GM23338 (cell line): ENCODE results near the gene COL20A1. TPM values are rescaled to one million over a fixed set of nuclear protein-coding genes. Genes with fewer than 3 reads are reported as not detected.

Experiments used
- ATAC-seq: fragments of 200-7000 bp; cut with Tn5 transposase; 3 replicates; pipeline ENCODE4 v1.9.1; 2020
- DNase-seq: peaks from one replicate; pipeline ENCODE4 v3.0.0-alpha.2; 2015; ENCODE audit warnings: low spot score
- H2AFZ ChIP-seq: fragments of 200-600 bp; sonication (generic); 2 replicates; pipeline ENCODE4 v1.8.0; 2016; ENCODE audit warnings: antibody characterized with exemption, mild to moderate bottlenecking, moderate library complexity
- H3F3A ChIP-seq: fragments of 200-600 bp; sonication (generic); replicated peaks from 2 replicates; pipeline ENCODE4 v1.8.0; 2017; ENCODE audit warnings: antibody characterized with exemption, mixed run types, low read depth
- H3K27ac ChIP-seq: fragments of 200-600 bp; sonication (generic); 2 replicates; pipeline ENCODE4 v1.6.1; 2016; ENCODE audit warnings: low read depth
- H3K27me3 ChIP-seq: fragments of 200-600 bp; sonication (generic); 2 replicates; pipeline ENCODE4 v1.8.0; 2016; ENCODE audit warnings: mild to moderate bottlenecking, mixed run types, moderate library complexity; ENCODE audit not compliant: insufficient read depth
- H3K36me3 ChIP-seq: fragments of 200-600 bp; sonication (generic); 2 replicates; pipeline ENCODE4 v1.8.0; 2016; ENCODE audit warnings: mild to moderate bottlenecking; ENCODE audit not compliant: insufficient read depth
- H3K4me1 ChIP-seq: fragments of 200-600 bp; sonication (generic); 2 replicates; pipeline ENCODE4 v1.8.0; 2016; ENCODE audit warnings: mild to moderate bottlenecking, moderate library complexity; ENCODE audit not compliant: insufficient read depth
- H3K4me2 ChIP-seq: fragments of 200-600 bp; sonication (generic); 2 replicates; pipeline ENCODE4 v1.7.1; 2017; ENCODE audit warnings: mixed run types
- H3K4me3 ChIP-seq: fragments of 200-600 bp; sonication (generic); 2 replicates; pipeline ENCODE4 v1.6.1; 2016; ENCODE audit warnings: mixed run types
- H3K79me2 ChIP-seq: fragments of 200-600 bp; sonication (generic); replicated peaks from 2 replicates; pipeline ENCODE4 v1.8.0; 2017; ENCODE audit warnings: mild to moderate bottlenecking; ENCODE audit not compliant: insufficient read depth
- H3K9me2 ChIP-seq: fragments of 200-600 bp; sonication (generic); 2 replicates; pipeline ENCODE4 v1.8.0; 2017; ENCODE audit not compliant: insufficient read depth
- H4K20me1 ChIP-seq: fragments of 200-600 bp; sonication (generic); replicated peaks from 2 replicates; pipeline ENCODE4 v1.8.0; 2017; ENCODE audit warnings: mild to moderate bottlenecking; ENCODE audit not compliant: insufficient read depth
- H3K27ac Mint-ChIP-seq: 2 replicates; pipeline ENCODE4 v1.8.0; 2020; ENCODE audit warnings: inconsistent platforms, mild to moderate bottlenecking, moderate library complexity, mixed read lengths
- H3K27me3 Mint-ChIP-seq: 3 replicates; pipeline ENCODE4 v1.8.0; 2022; ENCODE audit warnings: low read depth, mild to moderate bottlenecking, moderate library complexity, mixed read lengths, inconsistent platforms; ENCODE audit not compliant: insufficient read depth, poor library complexity
- H3K36me3 Mint-ChIP-seq: 3 replicates; pipeline ENCODE4 v1.8.0; 2021; ENCODE audit warnings: low read depth, mild to moderate bottlenecking, inconsistent platforms, moderate library complexity, mixed read lengths
- H3K4me1 Mint-ChIP-seq: 3 replicates; pipeline ENCODE4 v1.8.0; 2020; ENCODE audit warnings: mild to moderate bottlenecking, inconsistent platforms, mixed read lengths
- H3K4me3 Mint-ChIP-seq: 3 replicates; pipeline ENCODE4 v1.8.0; 2021; ENCODE audit warnings: moderate library complexity, mild to moderate bottlenecking, inconsistent platforms, mixed read lengths
- H3K9me3 Mint-ChIP-seq: 3 replicates; pipeline ENCODE4 v1.8.0; 2020; ENCODE audit warnings: moderate library complexity, mild to moderate bottlenecking, inconsistent platforms, mixed read lengths
- CREB1 ChIP-seq: fragments of 250-450 bp; sonication (Bioruptor Pico); IDR thresholded peaks from 2 replicates; pipeline ENCODE4 v1.5.0; 2020; ENCODE audit warnings: low read depth, mild to moderate bottlenecking, moderate library complexity
- EZH2 ChIP-seq: fragments of 200-600 bp; sonication (generic); IDR thresholded peaks from one replicate; pipeline ENCODE4 v1.8.0; 2017; ENCODE audit warnings: antibody characterized with exemption, mild to moderate bottlenecking, low read depth; ENCODE audit not compliant: unreplicated experiment
- EZH2phosphoT487 ChIP-seq: fragments of 200-600 bp; sonication (generic); IDR thresholded peaks from one replicate; pipeline ENCODE4 v1.8.1; 2018; ENCODE audit warnings: antibody characterized with exemption; ENCODE audit not compliant: unreplicated experiment
- JUNB ChIP-seq: IDR thresholded peaks from one replicate; pipeline ENCODE4 v1.6.1; 2016; ENCODE audit warnings: antibody characterized with exemption; ENCODE audit not compliant: unreplicated experiment
- NANOG ChIP-seq: IDR thresholded peaks from 2 replicates; pipeline ENCODE4 v1.6.1; 2016; ENCODE audit warnings: antibody characterized with exemption, borderline replicate concordance
- POLR2AphosphoS5 ChIP-seq: IDR thresholded peaks from 2 replicates; pipeline ENCODE4 v1.6.1; 2016; ENCODE audit warnings: antibody characterized with exemption, low read depth
- STAT1 ChIP-seq: IDR thresholded peaks from one replicate; pipeline ENCODE4 v1.6.1; 2016; ENCODE audit warnings: antibody characterized with exemption; ENCODE audit not compliant: unreplicated experiment
- ZNF114 ChIP-seq: fragments of 250-450 bp; sonication (Bioruptor Pico); IDR thresholded peaks from 2 replicates; pipeline ENCODE4 v1.5.0; 2020; ENCODE audit warnings: mild to moderate bottlenecking, moderate library complexity
- ZNF331 ChIP-seq: fragments of 250-450 bp; sonication (Bioruptor Pico); IDR thresholded peaks from 2 replicates; pipeline ENCODE4 v1.5.0; 2020; ENCODE audit warnings: low read depth, mild to moderate bottlenecking, moderate library complexity
- polyA plus RNA-seq: library from polyadenylated mRNA; unstranded; fragments of >200 nt; fragmentation: Nextera tagmentation; extraction: Ambion mirVana; gene quantifications from 2 replicates; pipeline ENCODE4 v1.2.1, GENCODE V29; 2016
- total RNA-seq: library from RNA; depleted of rRNA; stranded (reverse); fragments of >200 nt; shearing (Covaris generic); gene quantifications from 2 replicates; pipeline ENCODE4 v1.2.3, GENCODE V29; 2014
- TF ChIP-seq, protein P1 (sequence below): IDR thresholded peaks from one replicate; pipeline ENCODE4 v1.6.1; 2018; ENCODE audit warnings: antibody characterized with exemption; ENCODE audit not compliant: unreplicated experiment
- TF ChIP-seq, protein P2 (sequence below): IDR thresholded peaks from 2 replicates; pipeline ENCODE4 v1.6.1; 2016; ENCODE audit warnings: antibody characterized with exemption
- TF ChIP-seq, protein P3 (sequence below), 2 experiments: fragments of 200-600 bp in 1 of 2; sonication (generic) in 1 of 2; conservative IDR thresholded peaks; 2 replicates each; pipeline versions ENCODE4 v1.5.1 to v1.6.1; 2016 to 2017; ENCODE audit warnings: antibody characterized with exemption in 2 of 2, low read depth in 2 of 2, mild to moderate bottlenecking in 2 of 2, moderate library complexity in 1 of 2
- TF ChIP-seq, protein P4 (sequence below): fragments of 250-450 bp; sonication (Bioruptor Pico); IDR thresholded peaks from 2 replicates; pipeline ENCODE4 v1.5.0; 2020; ENCODE audit warnings: mild to moderate bottlenecking, moderate library complexity

The COL20A1 gene
- total and polyA plus RNA-seq, 2 experiments from 2014 or later: 0.28 to 0.79 TPM

DNA sequence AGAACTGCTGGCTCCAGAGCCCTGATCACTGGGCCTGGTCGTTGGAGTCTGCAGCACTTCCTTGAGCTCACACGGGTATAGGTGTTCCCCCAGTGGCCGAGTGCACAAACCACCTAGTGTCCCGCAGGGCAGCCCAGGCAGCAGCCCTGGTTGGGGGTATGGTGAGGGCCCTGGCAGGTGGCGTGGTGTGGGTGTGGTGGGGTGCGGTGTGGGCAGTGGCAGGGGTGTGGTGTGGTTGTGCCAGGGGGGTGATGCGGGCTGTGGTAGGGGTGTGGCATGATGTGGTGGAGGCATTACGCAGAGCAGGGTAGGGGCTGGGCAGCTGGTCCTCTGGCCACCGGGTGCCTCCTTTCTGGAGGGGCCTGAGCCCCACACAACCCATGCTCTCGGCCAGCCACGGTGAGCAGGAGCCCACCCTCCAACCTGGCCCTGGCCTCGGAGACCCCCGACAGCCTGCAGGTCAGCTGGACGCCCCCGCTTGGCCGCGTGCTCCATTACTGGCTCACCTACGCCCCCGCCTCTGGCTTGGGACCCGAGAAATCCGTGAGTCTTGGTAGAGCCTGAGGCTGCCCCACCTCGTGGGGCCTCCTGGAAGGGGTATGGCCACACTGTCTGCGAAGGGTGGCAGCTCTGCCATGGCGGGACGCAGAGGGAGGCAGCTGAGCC is 20.5 kb downstream of the COL20A1 start:
- Histone ChIP-seq H3K4me3 (no peak overlapping the region), H3K4me1 (no peaks in the 10 kb centered on the region), H3F3A (no peaks in the 10 kb centered on the region), H2AFZ (no peak overlapping the region), H4K20me1 (no peaks in the 10 kb centered on the region), H3K27me3 (no peaks in the 10 kb centered on the region), H3K79me2 (no peaks in the 10 kb centered on the region), H3K9me2 (no peaks in the 10 kb centered on the region), H3K4me2 (no peak overlapping the region), H3K36me3 (no peaks in the 10 kb centered on the region), H3K27ac (no peak overlapping the region)
- ATAC-seq (no peak), DNase-seq (no peak)
- Mint-ChIP-seq H3K4me1 (peaks cover 4% of the 10 kb centered on the region; the same call in 1 of the 3 replicates), H3K9me3 (no peaks in the 10 kb centered on the region), H3K27me3 (no peaks in the 10 kb centered on the region), H3K27ac (no peak overlapping the region), H3K36me3 (no peaks in the 10 kb centered on the region), H3K4me3 (no peak overlapping the region)
- no peak for TF ChIP-seq EZH2
- no peak for TF ChIP-seq JUNB
- TF ChIP-seq, protein P1, sequence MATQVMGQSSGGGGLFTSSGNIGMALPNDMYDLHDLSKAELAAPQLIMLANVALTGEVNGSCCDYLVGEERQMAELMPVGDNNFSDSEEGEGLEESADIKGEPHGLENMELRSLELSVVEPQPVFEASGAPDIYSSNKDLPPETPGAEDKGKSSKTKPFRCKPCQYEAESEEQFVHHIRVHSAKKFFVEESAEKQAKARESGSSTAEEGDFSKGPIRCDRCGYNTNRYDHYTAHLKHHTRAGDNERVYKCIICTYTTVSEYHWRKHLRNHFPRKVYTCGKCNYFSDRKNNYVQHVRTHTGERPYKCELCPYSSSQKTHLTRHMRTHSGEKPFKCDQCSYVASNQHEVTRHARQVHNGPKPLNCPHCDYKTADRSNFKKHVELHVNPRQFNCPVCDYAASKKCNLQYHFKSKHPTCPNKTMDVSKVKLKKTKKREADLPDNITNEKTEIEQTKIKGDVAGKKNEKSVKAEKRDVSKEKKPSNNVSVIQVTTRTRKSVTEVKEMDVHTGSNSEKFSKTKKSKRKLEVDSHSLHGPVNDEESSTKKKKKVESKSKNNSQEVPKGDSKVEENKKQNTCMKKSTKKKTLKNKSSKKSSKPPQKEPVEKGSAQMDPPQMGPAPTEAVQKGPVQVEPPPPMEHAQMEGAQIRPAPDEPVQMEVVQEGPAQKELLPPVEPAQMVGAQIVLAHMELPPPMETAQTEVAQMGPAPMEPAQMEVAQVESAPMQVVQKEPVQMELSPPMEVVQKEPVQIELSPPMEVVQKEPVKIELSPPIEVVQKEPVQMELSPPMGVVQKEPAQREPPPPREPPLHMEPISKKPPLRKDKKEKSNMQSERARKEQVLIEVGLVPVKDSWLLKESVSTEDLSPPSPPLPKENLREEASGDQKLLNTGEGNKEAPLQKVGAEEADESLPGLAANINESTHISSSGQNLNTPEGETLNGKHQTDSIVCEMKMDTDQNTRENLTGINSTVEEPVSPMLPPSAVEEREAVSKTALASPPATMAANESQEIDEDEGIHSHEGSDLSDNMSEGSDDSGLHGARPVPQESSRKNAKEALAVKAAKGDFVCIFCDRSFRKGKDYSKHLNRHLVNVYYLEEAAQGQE: no peak
- no peak for TF ChIP-seq STAT1
- TF ChIP-seq NANOG: no peak
- TF ChIP-seq CREB1: no peak
- TF ChIP-seq EZH2phosphoT487: no peak
- TF ChIP-seq, protein P2, sequence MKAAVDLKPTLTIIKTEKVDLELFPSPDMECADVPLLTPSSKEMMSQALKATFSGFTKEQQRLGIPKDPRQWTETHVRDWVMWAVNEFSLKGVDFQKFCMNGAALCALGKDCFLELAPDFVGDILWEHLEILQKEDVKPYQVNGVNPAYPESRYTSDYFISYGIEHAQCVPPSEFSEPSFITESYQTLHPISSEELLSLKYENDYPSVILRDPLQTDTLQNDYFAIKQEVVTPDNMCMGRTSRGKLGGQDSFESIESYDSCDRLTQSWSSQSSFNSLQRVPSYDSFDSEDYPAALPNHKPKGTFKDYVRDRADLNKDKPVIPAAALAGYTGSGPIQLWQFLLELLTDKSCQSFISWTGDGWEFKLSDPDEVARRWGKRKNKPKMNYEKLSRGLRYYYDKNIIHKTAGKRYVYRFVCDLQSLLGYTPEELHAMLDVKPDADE: no peak
- TF ChIP-seq ZNF331 (CRISPR knock-in tag): no peak
- TF ChIP-seq, protein P3, sequence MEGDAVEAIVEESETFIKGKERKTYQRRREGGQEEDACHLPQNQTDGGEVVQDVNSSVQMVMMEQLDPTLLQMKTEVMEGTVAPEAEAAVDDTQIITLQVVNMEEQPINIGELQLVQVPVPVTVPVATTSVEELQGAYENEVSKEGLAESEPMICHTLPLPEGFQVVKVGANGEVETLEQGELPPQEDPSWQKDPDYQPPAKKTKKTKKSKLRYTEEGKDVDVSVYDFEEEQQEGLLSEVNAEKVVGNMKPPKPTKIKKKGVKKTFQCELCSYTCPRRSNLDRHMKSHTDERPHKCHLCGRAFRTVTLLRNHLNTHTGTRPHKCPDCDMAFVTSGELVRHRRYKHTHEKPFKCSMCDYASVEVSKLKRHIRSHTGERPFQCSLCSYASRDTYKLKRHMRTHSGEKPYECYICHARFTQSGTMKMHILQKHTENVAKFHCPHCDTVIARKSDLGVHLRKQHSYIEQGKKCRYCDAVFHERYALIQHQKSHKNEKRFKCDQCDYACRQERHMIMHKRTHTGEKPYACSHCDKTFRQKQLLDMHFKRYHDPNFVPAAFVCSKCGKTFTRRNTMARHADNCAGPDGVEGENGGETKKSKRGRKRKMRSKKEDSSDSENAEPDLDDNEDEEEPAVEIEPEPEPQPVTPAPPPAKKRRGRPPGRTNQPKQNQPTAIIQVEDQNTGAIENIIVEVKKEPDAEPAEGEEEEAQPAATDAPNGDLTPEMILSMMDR (conservative IDR thresholded peaks at IDR 0.05; ENCODE audit: low read depth in 2 of 2): no peak
- TF ChIP-seq ZNF114 (CRISPR knock-in tag): no peak
- TF ChIP-seq POLR2AphosphoS5: no peak
- TF ChIP-seq, protein P4, sequence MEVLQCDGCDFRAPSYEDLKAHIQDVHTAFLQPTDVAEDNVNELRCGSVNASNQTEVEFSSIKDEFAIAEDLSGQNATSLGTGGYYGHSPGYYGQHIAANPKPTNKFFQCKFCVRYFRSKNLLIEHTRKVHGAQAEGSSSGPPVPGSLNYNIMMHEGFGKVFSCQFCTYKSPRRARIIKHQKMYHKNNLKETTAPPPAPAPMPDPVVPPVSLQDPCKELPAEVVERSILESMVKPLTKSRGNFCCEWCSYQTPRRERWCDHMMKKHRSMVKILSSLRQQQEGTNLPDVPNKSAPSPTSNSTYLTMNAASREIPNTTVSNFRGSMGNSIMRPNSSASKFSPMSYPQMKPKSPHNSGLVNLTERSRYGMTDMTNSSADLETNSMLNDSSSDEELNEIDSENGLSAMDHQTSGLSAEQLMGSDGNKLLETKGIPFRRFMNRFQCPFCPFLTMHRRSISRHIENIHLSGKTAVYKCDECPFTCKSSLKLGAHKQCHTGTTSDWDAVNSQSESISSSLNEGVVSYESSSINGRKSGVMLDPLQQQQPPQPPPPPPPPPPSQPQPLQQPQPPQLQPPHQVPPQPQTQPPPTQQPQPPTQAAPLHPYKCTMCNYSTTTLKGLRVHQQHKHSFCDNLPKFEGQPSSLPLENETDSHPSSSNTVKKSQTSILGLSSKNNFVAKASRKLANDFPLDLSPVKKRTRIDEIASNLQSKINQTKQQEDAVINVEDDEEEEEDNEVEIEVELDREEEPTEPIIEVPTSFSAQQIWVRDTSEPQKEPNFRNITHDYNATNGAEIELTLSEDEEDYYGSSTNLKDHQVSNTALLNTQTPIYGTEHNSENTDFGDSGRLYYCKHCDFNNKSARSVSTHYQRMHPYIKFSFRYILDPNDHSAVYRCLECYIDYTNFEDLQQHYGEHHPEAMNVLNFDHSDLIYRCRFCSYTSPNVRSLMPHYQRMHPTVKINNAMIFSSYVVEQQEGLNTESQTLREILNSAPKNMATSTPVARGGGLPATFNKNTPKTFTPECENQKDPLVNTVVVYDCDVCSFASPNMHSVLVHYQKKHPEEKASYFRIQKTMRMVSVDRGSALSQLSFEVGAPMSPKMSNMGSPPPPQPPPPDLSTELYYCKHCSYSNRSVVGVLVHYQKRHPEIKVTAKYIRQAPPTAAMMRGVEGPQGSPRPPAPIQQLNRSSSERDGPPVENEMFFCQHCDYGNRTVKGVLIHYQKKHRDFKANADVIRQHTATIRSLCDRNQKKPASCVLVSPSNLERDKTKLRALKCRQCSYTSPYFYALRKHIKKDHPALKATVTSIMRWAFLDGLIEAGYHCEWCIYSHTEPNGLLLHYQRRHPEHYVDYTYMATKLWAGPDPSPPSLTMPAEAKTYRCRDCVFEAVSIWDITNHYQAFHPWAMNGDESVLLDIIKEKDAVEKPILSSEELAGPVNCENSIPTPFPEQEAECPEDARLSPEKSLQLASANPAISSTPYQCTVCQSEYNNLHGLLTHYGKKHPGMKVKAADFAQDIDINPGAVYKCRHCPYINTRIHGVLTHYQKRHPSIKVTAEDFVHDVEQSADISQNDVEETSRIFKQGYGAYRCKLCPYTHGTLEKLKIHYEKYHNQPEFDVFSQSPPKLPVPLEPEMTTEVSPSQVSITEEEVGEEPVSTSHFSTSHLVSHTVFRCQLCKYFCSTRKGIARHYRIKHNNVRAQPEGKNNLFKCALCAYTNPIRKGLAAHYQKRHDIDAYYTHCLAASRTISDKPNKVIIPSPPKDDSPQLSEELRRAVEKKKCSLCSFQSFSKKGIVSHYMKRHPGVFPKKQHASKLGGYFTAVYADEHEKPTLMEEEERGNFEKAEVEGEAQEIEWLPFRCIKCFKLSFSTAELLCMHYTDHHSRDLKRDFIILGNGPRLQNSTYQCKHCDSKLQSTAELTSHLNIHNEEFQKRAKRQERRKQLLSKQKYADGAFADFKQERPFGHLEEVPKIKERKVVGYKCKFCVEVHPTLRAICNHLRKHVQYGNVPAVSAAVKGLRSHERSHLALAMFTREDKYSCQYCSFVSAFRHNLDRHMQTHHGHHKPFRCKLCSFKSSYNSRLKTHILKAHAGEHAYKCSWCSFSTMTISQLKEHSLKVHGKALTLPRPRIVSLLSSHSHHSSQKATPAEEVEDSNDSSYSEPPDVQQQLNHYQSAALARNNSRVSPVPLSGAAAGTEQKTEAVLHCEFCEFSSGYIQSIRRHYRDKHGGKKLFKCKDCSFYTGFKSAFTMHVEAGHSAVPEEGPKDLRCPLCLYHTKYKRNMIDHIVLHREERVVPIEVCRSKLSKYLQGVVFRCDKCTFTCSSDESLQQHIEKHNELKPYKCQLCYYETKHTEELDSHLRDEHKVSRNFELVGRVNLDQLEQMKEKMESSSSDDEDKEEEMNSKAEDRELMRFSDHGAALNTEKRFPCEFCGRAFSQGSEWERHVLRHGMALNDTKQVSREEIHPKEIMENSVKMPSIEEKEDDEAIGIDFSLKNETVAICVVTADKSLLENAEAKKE: no peak
